H9 (cell line): ENCODE data around the gene PRKAG2. TPM values are rescaled to one million over a fixed set of nuclear protein-coding genes. Genes with fewer than 3 reads are reported as not detected.

Experiments
- DNase-seq: peaks from one replicate; pipeline ENCODE4 v3.0.0-alpha.2; 2017
- H2AFZ ChIP-seq: one replicate; pipeline ENCODE4 v1.6.1; 2013; ENCODE audit warnings: mild to moderate bottlenecking, low read length, control low read depth, moderate library complexity
- H2AK5ac ChIP-seq: 2 replicates; pipeline ENCODE4 v1.6.1; 2013; ENCODE audit warnings: low read length, control low read depth, mixed read lengths; ENCODE audit not compliant: insufficient read length
- H2BK120ac ChIP-seq: one replicate; pipeline ENCODE4 v1.6.1; 2013; ENCODE audit warnings: low read depth, mild to moderate bottlenecking, low read length, control low read depth, inconsistent platforms; ENCODE audit not compliant: poor library complexity, severe bottlenecking
- H2BK12ac ChIP-seq: 2 replicates; pipeline ENCODE4 v1.6.1; 2013; ENCODE audit warnings: low read length, control low read depth, mixed read lengths, low read depth; ENCODE audit not compliant: insufficient read length
- H2BK15ac ChIP-seq: 2 replicates; pipeline ENCODE4 v1.6.1; 2013; ENCODE audit warnings: low read depth, low read length, control low read depth
- H2BK20ac ChIP-seq: one replicate; pipeline ENCODE4 v1.6.1; 2013; ENCODE audit warnings: low read depth, mild to moderate bottlenecking, low read length, control low read depth, inconsistent platforms; ENCODE audit not compliant: poor library complexity, severe bottlenecking
- H2BK5ac ChIP-seq: 2 replicates; pipeline ENCODE4 v1.6.1; 2013; ENCODE audit warnings: low read length, control low read depth, mixed read lengths; ENCODE audit not compliant: insufficient read length
- H3K14ac ChIP-seq: 2 replicates; pipeline ENCODE4 v1.6.1; 2013; ENCODE audit warnings: low read length, control low read depth; ENCODE audit not compliant: insufficient read depth
- H3K18ac ChIP-seq: 2 replicates; pipeline ENCODE4 v1.6.1; 2013; ENCODE audit warnings: low read depth, mild to moderate bottlenecking, mixed read lengths, low read length, control low read depth; ENCODE audit not compliant: insufficient read length
- H3K23ac ChIP-seq: 2 replicates; pipeline ENCODE4 v1.6.1; 2013; ENCODE audit warnings: low read length, control low read depth, mixed read lengths, low read depth; ENCODE audit not compliant: insufficient read length
- H3K23me2 ChIP-seq: 2 replicates; pipeline ENCODE4 v1.6.1; 2013; ENCODE audit warnings: low read depth, mild to moderate bottlenecking, mixed read lengths, low read length, control low read depth; ENCODE audit not compliant: insufficient read length, poor library complexity, severe bottlenecking
- H3K27ac ChIP-seq: 2 replicates; pipeline ENCODE4 v1.5.1; 2013; ENCODE audit warnings: low read length, control low read depth, mixed read lengths, low read depth; ENCODE audit not compliant: insufficient read length
- H3K27me3 ChIP-seq: 2 replicates; pipeline ENCODE4 v1.6.1; 2013; ENCODE audit warnings: low read length, control low read depth, inconsistent platforms; ENCODE audit not compliant: insufficient read depth
- H3K4ac ChIP-seq: 2 replicates; pipeline ENCODE4 v1.6.1; 2013; ENCODE audit warnings: low read depth, mild to moderate bottlenecking, control low read depth, inconsistent platforms, low read length, moderate library complexity
- H3K4me1 ChIP-seq: 2 replicates; pipeline ENCODE4 v1.6.1; 2013; ENCODE audit warnings: low read length, control low read depth, inconsistent platforms; ENCODE audit not compliant: insufficient read depth
- H3K4me2 ChIP-seq: 2 replicates; pipeline ENCODE4 v1.6.1; 2013; ENCODE audit warnings: low read length, control low read depth, mixed read lengths; ENCODE audit not compliant: insufficient read length, insufficient read depth
- H3K56ac ChIP-seq: 2 replicates; pipeline ENCODE4 v1.6.1; 2013; ENCODE audit warnings: low read depth, mild to moderate bottlenecking, mixed read lengths, low read length, control low read depth; ENCODE audit not compliant: insufficient read length
- H3K79me1 ChIP-seq: 2 replicates; pipeline ENCODE4 v1.6.1; 2013; ENCODE audit warnings: low read depth, mild to moderate bottlenecking, moderate library complexity, low read length, control low read depth, inconsistent platforms; ENCODE audit not compliant: insufficient read depth, poor library complexity, severe bottlenecking
- H3K79me2 ChIP-seq: 2 replicates; pipeline ENCODE4 v1.6.1; 2013; ENCODE audit warnings: low read length, control low read depth, inconsistent platforms; ENCODE audit not compliant: insufficient read depth
- H3K9ac ChIP-seq: 2 replicates; pipeline ENCODE4 v1.6.1; 2013; ENCODE audit warnings: low read length, control low read depth, mixed read lengths; ENCODE audit not compliant: insufficient read length; ENCODE audit errors: extremely low read depth
- H3K9me3 ChIP-seq: one replicate; pipeline ENCODE4 v1.6.1; 2013; ENCODE audit warnings: low read depth, low read length, inconsistent platforms; ENCODE audit not compliant: control insufficient read depth
- H3T11ph ChIP-seq: one replicate; pipeline ENCODE4 v1.6.1; 2013; ENCODE audit warnings: mild to moderate bottlenecking, low read length, control low read depth, inconsistent platforms
- H4K20me1 ChIP-seq: one replicate; pipeline ENCODE4 v1.6.1; 2013; ENCODE audit not compliant: control insufficient read depth, insufficient read length, insufficient read depth
- H4K5ac ChIP-seq: 2 replicates; pipeline ENCODE4 v1.6.1; 2013; ENCODE audit warnings: low read depth, mild to moderate bottlenecking, mixed read lengths, low read length, control low read depth; ENCODE audit not compliant: insufficient read length
- H4K8ac ChIP-seq: replicated peaks from 2 replicates; pipeline ENCODE4 v1.6.1; 2013; ENCODE audit warnings: low read length, control low read depth, mixed read lengths, low read depth; ENCODE audit not compliant: insufficient read length
- H4K91ac ChIP-seq: 2 replicates; pipeline ENCODE4 v1.6.1; 2013; ENCODE audit warnings: low read depth, mild to moderate bottlenecking, moderate library complexity, mixed read lengths, low read length, control low read depth; ENCODE audit not compliant: insufficient read length
- H3K27ac Mint-ChIP-seq, 3 experiments: 2 replicates in 2 of 3; 3 replicates in 1 of 3; pipeline ENCODE4 v1.8.0; 2020 to 2021; ENCODE audit warnings: mixed read lengths in 3 of 3, mild to moderate bottlenecking in 1 of 3, moderate library complexity in 1 of 3
- H3K27me3 Mint-ChIP-seq: 2 replicates; pipeline ENCODE4 v1.8.0; 2021; ENCODE audit warnings: low read depth, mild to moderate bottlenecking, moderate library complexity, mixed read lengths
- H3K36me3 Mint-ChIP-seq, 3 experiments: 2 replicates in 2 of 3; 3 replicates in 1 of 3; pipeline ENCODE4 v1.8.0; 2020 to 2021; ENCODE audit warnings: low read depth in 3 of 3, mixed read lengths in 3 of 3; ENCODE audit not compliant: insufficient read depth in 1 of 3
- H3K4me1 Mint-ChIP-seq, 2 experiments: 2 replicates each; pipeline ENCODE4 v1.8.0; 2020; ENCODE audit warnings: mixed read lengths in 2 of 2
- H3K4me3 Mint-ChIP-seq, 2 experiments: 2 replicates in 1 of 2; 3 replicates in 1 of 2; pipeline ENCODE4 v1.8.0; 2020 to 2021; ENCODE audit warnings: mild to moderate bottlenecking in 2 of 2, mixed read lengths in 2 of 2, moderate library complexity in 1 of 2
- H3K9me3 Mint-ChIP-seq, 2 experiments: 2 replicates in 1 of 2; 3 replicates in 1 of 2; pipeline ENCODE4 v1.8.0; 2020; ENCODE audit warnings: mild to moderate bottlenecking in 2 of 2, mixed read lengths in 2 of 2, moderate library complexity in 1 of 2
- CTCF ChIP-seq: fragments of 200-600 bp; sonication (generic); conservative IDR thresholded peaks from 3 replicates; pipeline ENCODE4 v1.8.0; 2021; ENCODE audit warnings: antibody characterized with exemption, mild to moderate bottlenecking
- WGBS: extraction: QIAGEN DNeasy Blood & Tissue Kit; methylation state at CpG from one replicate; pipeline ENCODE4 v1.1.7; 2013; ENCODE audit warnings: missing lambda C conversion rate, low lambda C conversion rate, mixed read lengths; ENCODE audit not compliant: insufficient read length; ENCODE audit errors: extremely low coverage; 5-methylcytosine and 5-hydroxymethylcytosine counted together
- total RNA-seq: library from RNA; stranded (reverse); gene quantifications from 2 replicates; pipeline ENCODE4 v1.2.1, GENCODE V29; 2021

Gene PRKAG2
- total RNA-seq, 1 experiment from 2014 or later = 11.8 TPM

- H3K27me3 Mint-ChIP-seq = peaks cover 57% of the 10 kb centered on the region
- Histone ChIP-seq H4K20me1 (no peaks in the 10 kb centered on the region), H4K8ac (no peak overlapping the region), H2BK20ac (no peak overlapping the region), H3T11ph (no peak overlapping the region), H3K79me2 (no peaks in the 10 kb centered on the region), H2BK12ac (no peak overlapping the region), H3K4me1 (no peaks in the 10 kb centered on the region), H2AFZ (no peak overlapping the region), H3K14ac (no peak overlapping the region), H3K9me3 (no peaks in the 10 kb centered on the region), H3K79me1 (no peaks in the 10 kb centered on the region), H2BK15ac (no peak overlapping the region), H3K18ac (no peak overlapping the region), H2AK5ac (no peak overlapping the region), H3K27ac (no peak overlapping the region), H2BK120ac (no peak overlapping the region), H3K9ac (no peak overlapping the region), H3K27me3 (no peaks in the 10 kb centered on the region), H3K4me2 (no peak overlapping the region), H4K5ac (no peak overlapping the region), H3K23me2 (no peaks in the 10 kb centered on the region), H3K56ac (no peak overlapping the region), H4K91ac (no peak overlapping the region), H3K23ac (no peak overlapping the region), H2BK5ac (no peak overlapping the region), H3K4ac (no peak overlapping the region)
- no peaks in the 10 kb centered on the region; a peak in 1 of 5 replicates for H3K9me3 Mint-ChIP-seq
- no peak for DNase-seq
- no peak for TF ChIP-seq CTCF
- no peaks in the 10 kb centered on the region for H3K36me3 Mint-ChIP-seq
- no peak overlapping the region for H3K27ac Mint-ChIP-seq
- H3K4me1 Mint-ChIP-seq = no peaks in the 10 kb centered on the region
- H3K4me3 Mint-ChIP-seq = no peak overlapping the region
- WGBS = no CpG with 5 or more reads among the region's 3 CpGs
Observed at GRCh38 chr7:151711435-151711872, 165.5 kb downstream of the PRKAG2 start.
